Measurements from ENCODE around the gene POC1A.

POC1A gene

DNA sequence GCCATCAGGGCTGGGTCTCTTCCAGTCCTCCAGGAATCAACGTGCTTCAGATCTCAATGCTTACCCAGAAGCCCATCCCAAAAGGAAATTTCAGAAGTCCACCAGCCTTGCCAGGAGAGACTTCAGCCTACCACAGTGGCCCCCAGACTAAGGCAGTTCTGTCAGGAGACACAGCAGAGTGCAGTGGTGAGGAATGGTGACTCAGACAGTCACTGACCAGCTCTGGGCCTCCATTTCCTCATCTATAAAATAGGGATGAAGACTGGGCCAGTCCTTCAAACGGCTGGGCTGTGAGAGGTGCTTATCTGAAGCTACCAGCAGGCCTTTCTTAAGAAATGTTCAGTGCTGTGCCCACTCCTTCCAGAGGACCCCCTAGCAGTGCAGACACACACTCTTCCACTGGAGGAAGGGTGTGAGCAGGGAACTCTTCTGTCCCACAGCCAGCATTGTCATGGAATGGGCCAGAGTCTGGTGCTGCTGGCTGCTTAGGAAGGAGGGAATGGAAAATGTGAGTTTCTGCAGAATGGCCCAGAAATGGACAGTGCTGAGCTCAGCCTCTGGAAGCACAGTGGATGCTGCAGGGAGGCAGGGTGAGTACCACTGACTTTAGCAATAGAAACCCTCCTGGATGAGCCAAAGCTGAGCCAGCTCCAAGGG lies 56.2 kb downstream of the POC1A start:
- FAIRE-seq: no peak

DNA sequence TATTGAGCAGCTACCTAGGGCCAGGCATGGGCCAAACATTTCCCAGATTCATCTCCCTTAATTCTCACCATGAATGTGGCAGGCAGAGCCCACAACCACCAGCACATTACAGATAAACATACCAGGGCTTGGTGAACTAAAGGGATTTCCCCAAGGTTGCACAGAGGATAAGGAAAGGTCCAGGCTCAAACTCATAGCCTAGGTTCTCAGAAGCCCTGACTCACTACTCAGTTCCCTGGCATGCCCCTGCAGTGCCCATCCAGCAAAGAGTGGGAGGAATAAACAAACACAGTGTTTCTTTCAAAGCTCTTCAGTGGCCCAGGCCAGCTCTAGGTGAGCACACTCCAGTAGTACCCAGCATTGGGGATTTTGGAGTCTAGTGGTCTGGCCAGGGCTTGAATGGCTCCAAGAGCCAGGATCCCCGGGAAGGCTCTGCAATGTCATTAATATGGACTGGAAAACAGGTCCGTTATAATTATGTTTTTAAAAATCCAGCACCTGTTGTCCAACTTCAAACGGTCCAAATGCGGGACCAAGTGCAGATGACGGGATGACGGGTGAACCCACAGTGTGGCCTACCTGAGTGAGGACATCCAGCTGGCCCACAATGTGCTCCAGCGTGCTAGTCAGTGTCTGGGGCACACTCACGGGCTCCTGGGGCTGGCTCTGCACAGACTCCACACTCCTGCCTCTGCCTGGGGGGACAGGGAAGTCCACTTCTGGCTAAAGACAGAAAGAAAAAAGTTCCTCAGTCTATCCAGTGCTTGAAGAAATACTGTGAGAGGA lies 58.0 kb downstream of the POC1A start:
- no peak for FAIRE-seq

DNA sequence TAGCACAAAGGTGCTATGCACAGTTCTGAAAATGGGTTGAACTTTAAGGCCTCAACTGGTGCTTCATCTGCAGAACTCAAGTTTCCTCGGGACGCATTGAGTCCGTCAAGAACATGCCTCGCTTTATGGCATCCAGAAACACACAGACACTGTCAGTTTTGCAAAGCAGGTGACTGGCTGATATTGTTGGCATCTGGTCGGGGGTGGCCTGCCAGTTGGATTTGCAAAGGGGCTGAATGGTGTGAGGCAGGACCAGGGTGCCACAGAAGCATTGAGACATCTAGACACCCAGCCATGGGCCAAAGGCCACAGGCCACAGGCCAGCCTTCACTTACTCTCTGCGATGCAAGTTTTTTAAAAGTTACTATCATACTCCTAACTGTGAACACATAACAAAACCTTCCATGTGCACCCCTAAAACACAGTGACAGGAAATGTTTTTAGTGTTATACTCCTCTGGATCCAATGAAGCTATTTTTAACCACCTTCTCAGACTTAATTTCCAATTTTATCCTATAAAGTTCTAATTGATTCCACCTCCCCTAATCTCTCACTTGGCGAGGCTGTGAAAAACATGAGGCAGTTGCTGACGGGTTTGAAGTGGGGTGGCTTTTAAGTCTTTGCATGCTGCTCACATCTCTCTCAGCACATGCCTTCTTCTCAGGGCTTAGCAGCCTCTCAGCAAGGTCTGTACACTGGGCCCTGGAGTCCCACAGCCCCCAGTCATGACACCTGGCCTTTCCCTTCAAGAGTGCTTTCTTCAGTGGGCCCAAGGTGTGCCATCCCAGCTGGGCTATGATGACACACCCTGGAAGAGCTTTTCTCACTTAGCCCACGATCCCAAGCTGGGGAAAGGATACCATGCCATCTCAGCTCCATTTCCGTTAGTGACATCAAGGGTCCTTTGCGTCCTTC lies 59.4 kb downstream of the POC1A start:
- FAIRE-seq: no peak

DNA sequence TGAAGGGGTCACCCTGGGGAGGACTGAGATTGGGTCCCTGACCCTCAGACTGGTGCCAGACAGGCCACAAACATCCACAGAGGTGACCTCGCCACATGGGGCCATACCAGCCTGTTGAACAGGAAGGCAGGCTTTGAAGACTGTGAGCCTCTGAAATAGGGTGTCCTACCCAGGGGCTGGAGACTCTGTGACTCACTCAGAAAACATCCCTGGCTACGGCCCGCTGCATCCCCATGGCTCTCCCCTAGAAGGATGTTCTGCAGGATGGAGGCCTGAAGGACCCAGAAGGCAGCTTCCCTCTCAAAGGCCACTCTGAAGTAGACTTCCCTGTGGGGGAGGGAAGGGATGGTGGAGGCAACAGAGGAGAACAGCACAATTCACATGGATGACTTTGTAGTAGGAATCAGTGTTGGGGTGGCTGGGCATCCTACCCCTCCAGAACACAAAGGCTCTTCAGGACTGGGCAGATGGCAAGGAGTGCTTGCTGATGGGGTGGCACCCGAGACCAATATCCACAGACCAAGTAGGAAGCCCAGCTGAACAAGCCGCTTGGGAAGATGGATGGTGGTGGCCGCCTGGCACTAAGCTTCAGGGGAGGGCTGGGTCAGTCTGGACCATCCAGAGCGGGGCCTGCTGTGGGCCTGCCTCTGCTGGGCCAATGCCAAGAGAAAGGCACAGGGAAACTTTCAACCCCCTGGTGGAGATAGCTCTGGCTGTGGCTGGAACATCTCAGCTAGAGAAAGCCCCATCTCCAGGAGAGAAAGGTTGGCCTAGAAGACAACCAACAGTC lies 60.3 kb downstream of the POC1A start:
- no peak for FAIRE-seq

DNA sequence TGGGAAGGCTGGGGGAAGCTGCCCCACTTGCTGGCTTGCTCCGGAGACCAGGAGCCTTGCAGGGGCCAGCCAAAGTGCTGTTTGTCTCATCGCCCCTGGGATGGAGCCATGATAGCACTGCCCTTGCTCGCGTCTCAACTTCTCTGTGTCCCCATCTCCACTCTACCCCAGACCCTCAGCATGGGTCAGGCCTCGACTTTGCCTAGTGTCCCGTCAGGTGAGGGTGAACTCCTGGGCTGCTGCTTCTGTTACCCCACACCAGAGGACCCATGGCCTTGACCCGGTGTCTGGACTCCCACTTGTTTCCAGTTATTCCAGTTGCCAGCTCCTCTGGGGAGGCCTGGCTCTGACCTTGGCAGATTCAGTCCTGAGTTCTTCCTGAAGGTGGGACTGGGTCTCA lies 61.3 kb downstream of the POC1A start:
- FAIRE-seq: no peak

DNA sequence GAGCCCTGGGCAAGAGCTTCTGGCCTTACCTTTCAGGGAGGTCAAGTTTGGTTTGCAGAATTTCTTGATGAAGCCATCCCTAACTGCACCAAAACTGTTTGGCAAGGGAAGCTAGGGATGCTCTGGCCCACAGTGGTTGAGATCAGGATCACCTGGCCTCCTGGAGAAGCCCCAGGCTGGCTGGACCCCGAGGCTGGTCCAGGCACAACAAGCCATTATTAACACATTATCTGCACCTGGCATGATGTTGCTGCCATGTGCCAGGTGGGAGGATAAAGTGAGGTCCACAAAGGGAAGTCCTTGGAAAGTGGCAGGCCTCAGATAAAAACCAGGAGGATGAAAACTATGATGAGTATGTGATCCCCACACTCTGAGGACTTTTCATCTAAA lies 62.0 kb downstream of the POC1A start:
- no peak for FAIRE-seq

DNA sequence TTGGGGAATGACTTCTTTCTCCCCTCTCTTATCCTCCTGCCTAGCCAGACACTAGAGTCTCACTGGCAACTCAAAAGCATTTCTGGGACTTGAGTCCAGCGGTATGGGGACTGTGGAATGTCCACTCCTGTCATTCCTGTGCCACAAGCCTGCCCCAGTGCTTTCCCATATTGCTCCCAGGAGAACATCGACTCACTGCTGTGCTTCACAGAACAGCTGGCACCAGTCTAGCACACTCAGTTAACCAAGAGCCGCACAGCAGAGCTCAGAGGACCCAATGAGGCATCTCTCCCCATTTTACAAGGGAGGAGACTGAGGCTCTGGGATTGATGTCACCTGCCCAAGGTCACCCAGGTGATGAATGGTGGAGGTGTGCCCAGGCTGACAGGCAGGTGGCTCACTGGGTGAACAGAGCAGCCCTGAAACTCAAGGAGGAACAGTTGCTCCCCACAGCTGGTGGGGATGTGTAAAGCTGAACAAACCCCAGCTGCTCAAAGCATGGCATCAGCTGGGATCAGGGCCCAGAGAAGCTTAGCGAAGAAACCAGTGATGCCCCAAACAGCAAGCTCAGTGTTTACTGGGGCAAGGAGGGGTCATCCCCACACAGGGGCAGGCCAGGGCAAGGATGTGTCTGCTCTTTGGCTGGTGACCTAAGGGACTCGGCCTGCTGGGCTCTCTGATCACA lies 62.5 kb downstream of the POC1A start:
- FAIRE-seq: no peak

DNA sequence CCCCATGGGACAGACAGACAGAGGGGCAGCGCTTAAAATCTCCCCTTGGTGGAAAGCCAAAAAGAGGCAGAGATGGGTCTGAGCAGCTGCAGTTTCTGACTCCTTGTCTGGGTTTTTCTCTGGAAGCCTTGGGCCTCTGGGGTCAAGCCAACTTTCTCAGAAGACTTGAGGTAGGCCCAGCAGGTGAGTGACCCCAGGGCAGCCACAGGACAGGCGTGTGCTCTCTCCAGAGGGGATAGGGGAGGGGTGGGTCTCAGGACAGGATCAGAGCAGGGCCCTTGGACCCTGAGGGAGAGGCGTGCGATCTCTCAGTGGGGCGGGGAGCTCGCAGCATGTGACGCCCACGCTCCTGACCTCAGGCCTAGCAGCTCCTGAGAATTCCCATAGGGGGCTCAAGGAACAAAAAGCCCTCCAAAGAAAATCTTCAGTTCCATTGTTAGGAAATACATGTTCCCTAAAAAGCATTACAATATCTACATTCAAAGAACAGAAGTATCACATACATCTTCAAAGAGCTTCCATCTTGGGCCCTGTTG lies 63.2 kb downstream of the POC1A start:
- no peak for FAIRE-seq

DNA sequence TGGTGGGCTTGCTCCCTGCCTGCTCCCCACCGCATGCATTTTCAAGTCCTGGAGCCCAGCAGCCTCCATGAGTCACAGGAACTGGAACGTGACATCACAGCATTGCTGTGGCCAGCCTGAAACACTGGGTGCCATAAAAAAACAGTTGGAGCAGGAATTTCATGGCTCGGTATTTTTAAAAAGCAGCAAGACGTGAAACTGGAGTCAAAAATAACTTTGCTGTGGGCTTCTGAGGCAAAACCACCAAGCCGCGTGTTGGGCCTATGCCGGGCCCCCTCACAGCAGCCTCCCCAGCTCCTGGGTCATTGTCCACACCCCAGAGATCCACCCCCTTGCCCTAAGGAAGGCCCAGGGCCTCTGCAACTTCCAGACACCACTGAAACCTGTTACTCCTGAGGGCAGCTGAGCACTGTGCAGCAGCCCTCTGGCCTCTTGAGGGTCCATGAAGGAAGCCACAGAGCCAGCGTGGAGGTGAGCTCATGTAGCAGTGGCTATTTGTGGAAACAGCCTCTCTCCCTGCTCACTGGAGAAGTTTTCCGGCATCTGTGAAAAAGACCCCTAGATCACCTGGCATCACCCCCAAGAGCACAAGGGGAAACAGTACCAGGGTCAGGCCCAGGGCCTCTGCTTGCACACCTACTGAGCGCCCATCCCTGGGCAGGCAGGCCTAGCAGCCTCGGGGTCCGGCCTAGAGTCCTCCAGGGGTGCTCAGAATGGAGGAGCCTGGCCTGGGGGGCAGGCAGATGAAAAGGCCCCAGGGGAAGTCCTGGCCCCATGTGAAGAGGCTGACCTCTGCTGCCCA lies 63.9 kb downstream of the POC1A start:
- no peak for FAIRE-seq

DNA sequence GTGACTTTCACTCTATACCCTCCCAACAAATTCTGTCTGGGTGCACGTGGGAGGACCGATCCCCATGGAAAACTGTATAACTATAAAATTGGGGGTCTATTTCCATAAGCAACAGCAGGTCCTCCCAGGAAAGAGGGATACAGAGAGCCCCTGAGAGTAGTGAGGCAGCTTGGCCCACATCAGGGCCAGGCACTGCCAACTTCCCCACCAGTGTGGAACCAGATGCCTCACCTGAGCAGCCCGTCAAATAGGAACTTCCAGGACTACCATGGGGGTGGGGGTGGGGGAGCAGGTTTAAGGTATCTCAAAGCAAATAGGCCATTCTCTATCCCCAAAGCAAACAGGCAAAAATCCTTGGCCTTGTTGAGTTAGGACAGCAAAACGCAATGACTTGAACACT lies 64.5 kb downstream of the POC1A start:
- no peak for FAIRE-seq

DNA sequence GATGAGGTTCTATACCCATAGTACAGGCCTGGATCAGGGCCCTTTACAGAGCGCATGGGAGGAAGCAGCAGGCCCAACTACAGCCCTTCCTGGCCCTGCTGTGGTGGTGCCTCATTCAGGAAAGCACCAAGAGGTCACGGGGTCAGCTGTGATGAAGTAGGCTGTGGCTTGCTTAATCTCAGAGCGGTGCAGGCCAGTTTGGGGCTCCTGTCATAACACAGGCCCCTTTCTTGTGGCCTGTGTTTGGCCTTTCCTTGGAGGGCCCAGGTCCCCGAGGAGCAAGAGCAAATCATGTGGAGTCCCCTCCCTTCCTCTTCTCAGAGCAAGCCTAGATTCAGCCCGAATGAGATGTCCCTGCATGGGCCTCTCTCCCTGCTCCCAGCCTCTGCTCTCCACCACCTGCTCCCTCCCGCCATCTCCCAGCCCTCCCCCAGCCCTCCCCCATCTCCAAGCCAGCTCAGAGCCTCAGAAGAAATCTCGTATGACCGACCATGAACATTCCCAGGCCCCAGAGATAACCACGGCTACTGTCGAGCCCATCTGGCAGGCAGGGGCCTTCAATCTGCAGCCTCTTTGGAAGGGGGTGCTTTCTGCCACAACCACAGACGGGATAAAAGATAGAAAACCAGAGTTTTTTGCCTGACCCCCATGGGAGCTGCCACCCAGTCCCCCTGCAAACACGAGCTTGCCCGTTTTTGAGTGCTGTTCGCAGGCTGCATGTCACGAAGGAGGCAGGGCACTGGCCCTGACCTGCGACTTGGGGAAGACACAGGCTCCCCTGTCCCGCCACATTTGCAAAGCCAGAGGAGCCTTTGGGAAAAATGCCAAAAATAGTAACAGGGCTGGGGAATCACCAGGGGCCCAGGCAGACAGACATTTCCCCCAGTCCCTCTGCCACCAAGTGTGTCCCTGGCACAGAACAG lies 65.5 kb downstream of the POC1A start:
- no peak for FAIRE-seq

DNA sequence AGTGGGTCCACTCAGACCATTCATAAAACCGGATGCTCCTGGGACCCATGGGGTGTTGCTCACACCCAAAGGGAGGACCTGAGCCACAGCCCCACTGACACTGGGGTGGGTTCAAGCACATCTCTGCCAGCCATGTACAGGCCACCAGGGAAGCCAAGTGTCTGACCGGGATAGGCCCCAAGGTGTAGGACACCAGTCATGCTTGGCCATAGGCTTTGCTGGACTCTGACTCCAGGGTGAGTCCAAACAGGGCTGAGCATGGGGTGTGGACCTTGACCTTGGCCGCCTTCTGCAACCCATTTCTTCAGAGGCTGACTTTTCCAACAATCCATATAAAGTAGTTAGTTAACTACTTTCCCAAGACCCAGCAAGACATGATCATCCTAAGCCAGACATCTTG lies 66.5 kb downstream of the POC1A start:
- no peak for FAIRE-seq

DNA sequence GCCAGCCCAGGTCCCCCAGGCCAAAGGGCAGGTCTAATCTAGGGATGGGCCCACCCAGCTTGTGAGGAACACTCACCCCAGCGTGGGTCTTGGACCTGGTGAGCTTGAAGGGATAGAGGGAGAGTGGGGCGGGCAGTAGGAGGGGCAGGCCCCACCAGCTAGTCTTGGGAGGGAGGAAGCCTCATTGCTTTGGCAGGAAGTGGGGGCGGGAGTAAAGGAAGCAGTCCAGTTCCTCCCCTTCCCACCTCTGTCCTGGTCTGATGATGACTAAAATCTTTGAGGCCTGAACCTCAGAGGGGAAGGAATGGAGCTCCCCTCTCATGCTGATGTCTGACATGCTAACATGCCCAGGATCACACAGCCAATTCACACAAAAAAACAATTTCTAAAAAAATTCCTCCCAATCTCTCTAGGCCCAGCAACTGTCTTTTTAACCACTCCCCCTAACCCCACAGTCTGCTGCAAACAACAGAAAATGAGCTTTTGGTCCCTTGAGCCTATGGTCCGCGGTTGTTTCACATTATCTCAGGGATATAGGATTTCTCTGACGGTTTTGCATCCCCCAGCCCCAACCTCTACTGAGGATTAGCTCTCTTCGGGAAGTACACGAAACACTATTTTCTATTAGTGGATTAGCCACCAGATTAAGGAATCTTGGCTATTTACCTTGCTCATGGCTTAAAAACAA lies 67.1 kb downstream of the POC1A start:
- no peak for FAIRE-seq

DNA sequence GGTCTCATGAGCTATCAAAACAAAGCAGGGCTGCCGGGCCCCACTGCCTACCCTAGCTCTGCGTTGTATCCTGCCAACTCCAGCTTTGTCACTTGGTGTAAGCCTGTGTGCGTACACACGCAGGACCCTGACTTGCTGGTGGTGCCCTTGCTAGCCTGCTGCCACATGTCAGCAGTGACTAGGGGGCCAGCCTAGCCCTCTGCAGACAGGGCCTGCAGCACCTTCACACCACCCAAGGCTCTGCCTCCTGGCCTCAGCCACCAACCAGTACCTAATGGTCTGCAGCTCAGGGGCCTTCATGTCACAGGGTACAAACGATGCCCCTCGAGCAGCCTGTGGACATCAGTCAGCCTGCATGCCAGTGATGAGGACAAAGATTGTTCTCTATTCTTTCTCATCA lies 67.8 kb downstream of the POC1A start:
- no peak for FAIRE-seq

DNA sequence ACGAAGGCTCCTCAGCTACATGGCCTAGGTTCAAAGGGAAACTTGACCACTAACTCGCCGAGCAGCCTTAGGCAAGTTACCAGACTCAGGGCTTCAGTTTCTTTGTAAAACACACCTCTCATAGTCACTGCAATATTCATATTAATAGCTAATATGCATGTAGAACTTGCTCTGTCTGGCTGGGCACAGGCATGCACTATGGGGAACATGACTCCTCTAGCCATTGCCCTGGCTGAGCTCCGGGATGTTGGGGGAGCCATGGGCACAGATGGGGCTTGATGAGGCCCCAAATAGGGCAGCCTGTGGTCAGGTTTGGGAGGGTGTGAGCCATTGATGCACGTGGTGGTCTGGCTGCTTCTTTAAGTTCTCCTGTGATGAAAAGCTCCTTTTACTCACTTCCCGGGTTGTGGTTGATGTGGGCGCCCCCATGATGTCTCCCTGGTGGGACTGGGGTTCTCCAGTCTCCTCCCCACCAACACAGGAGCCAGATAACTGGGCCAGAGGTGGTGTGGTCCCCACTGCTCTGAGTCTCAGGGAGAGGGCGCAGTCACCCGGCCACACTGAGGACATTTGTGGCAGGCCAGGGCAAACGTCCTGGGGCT lies 68.4 kb downstream of the POC1A start:
- FAIRE-seq: no peak

DNA sequence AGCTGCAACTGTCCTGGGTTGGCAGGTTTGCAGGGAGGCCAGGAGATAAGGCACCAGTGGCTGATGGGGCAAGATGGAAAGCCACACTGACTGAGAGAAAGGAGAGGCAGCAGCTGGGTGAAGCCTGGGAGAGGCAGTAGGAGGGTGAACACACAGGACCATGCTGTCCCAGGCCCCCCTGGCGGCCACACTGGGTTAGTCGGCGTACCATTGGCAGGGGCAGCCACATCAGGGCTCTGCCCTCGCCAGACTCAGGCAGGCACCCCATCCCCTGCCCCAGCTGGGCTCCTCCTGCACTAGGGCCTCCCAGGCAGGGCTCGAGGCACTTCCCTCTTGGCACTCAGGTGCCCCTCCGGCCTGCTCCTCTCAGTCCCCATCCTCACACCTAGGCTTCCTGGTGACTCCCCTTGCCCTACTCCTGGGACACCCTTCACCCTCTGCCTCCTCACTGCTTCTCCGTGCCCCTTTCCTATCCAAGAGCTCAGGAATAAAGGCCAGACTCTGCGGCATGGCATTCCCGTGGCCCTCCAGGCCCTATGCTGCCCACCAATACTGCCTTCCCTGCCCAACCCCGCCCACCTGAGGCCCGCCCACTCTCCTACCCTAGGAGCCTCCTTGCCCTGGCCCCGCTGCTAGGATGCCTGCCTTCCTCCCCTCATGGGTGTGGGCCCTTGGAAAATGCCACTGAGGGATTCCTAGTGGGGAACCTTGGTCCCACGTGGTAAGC lies 69.1 kb downstream of the POC1A start:
- FAIRE-seq: no peak

DNA sequence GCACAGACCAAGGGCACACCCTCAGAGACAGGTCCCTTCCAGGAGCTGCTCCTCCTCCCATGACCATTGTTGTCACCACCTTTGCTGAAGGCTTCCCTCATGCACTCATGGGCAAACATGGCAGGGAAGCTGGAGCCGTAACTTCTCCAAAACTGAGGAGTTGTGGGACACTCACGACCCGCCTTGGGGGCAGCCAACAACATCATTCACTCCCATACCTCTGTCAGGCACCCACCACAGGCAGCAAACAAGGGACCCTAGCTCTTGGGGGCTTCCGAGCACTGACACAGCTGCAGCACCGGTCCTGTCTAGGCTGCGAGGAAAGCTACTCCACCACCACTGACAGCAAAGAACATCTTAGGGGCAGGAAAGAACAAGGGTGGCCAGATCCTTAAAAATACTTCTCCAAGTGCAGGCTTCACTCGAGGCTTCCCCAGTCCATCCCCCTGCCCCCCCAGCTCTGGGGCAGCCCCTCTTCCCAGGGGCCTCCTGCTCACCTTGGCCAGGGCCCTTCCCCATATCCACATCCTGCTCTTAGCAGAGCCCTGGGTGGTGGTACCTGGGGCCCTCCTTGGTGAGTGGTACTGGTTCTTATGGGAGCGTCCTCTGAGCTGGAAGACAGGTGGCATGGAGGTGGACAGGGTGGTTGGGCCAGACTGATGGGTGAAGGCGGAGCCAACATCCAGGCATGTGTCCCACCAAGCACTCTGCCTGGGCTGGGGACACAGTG lies 69.8 kb downstream of the POC1A start:
- no peak for FAIRE-seq

Data from colon (tissue), 2 donors.